Panc1 (cell line): ENCODE measurements around the gene ANP32B. TPM values are rescaled to one million over a fixed set of nuclear protein-coding genes. Genes with fewer than 3 reads are reported as not detected.

ENCODE experiments used
- ATAC-seq: fragments of 200-7000 bp; cut with Tn5 transposase; 2 replicates; pipeline ENCODE4 v1.9.1; 2020; ENCODE audit warnings: mild to moderate bottlenecking, moderate library complexity
- BruUV-seq: library from RNA; stranded (reverse); fragments of 400-500 nt; replicated peaks from 2 replicates; lab custom pipeline; 2021; lab: Mats Ljungman, UMichigan
- CTCF ChIA-PET: fragments of 300-600 bp; sonication (Branson Sonifier 250); formaldehyde crosslinking; loops from one replicate; lab custom pipeline; 2022; ENCODE audit warnings: antibody characterized with exemption; lab: Charles Lee
- POLR2A ChIA-PET: fragments of 300-600 bp; sonication (Branson Sonifier 250); formaldehyde crosslinking; loops from one replicate; lab custom pipeline; 2022; ENCODE audit warnings: antibody characterized with exemption; lab: Charles Lee
- DNase-seq: peaks from one replicate; pipeline ENCODE4 v3.0.0-alpha.2; 2010; ENCODE audit warnings: low read depth, low spot score
- H3K27ac ChIP-seq: 2 replicates; pipeline ENCODE4 v1.5.1; 2011; ENCODE audit warnings: mild to moderate bottlenecking, low read length, inconsistent platforms
- H3K27me3 ChIP-seq: fragments of 200-500 bp; sonication (Bioruptor generic); 2 replicates; pipeline ENCODE4 v1.6.0; 2014; ENCODE audit warnings: low read length, inconsistent platforms; ENCODE audit not compliant: control insufficient read depth, insufficient read depth
- H3K36me3 ChIP-seq: fragments of 200-500 bp; sonication (Bioruptor generic); 2 replicates; pipeline ENCODE4 v1.5.1; 2014; ENCODE audit warnings: inconsistent platforms, mild to moderate bottlenecking, low read length, moderate library complexity; ENCODE audit not compliant: control insufficient read depth, insufficient read depth
- H3K4me1 ChIP-seq: 2 replicates; pipeline ENCODE4 v1.5.1; 2011; ENCODE audit warnings: inconsistent platforms, mild to moderate bottlenecking, low read length, moderate library complexity; ENCODE audit not compliant: control insufficient read depth, insufficient read depth
- H3K4me3 ChIP-seq, 2 experiments: 2 replicates each; pipeline ENCODE4 v1.5.1; 2011 to 2012; ENCODE audit warnings: low read depth in 2 of 2, low read length in 2 of 2, mild to moderate bottlenecking in 2 of 2, inconsistent platforms in 1 of 2, moderate library complexity in 1 of 2
- H3K9me3 ChIP-seq: fragments of 200-500 bp; sonication (Bioruptor generic); 2 replicates; pipeline ENCODE4 v1.5.1; 2014; ENCODE audit warnings: low read depth, mild to moderate bottlenecking, inconsistent platforms, low read length, moderate library complexity; ENCODE audit not compliant: control insufficient read depth, insufficient read depth
- CTCF ChIP-seq: fragments of 450-650 bp; IDR thresholded peaks from 2 replicates; pipeline ENCODE4 v1.5.1; 2017; ENCODE audit warnings: mild to moderate bottlenecking
- POLR2AphosphoS5 ChIP-seq: IDR thresholded peaks from 2 replicates; pipeline ENCODE4 v1.6.1; 2012; ENCODE audit warnings: mild to moderate bottlenecking, low read depth, low read length, moderate library complexity
- REST ChIP-seq, 2 experiments: IDR thresholded peaks; 2 replicates each; pipeline ENCODE4 v1.6.1; 2011 to 2012; ENCODE audit warnings: low read depth in 2 of 2, control low read depth in 1 of 2, low read length in 1 of 2, mild to moderate bottlenecking in 1 of 2, moderate library complexity in 1 of 2; ENCODE audit not compliant: insufficient read depth in 1 of 2
- SIN3A ChIP-seq: IDR thresholded peaks from 2 replicates; pipeline ENCODE4 v1.6.1; 2012; ENCODE audit warnings: low read depth, mild to moderate bottlenecking, low read length, moderate library complexity, borderline replicate concordance; ENCODE audit not compliant: insufficient read depth
- TCF7L2 ChIP-seq: IDR thresholded peaks from 2 replicates; pipeline ENCODE4 v1.6.1; 2011; ENCODE audit warnings: mild to moderate bottlenecking, low read depth, low read length, inconsistent platforms
- in situ Hi-C: cut with HindIII; loops from 2 replicates; pipeline ENCODE4 v1.10.0; 2016; ENCODE audit warnings: low sequenced_read_pairs, low pct_unique_long_range_greater_than_20kb
- intact Hi-C: fragments of 100-400 bp; cut with micrococcal nuclease; formaldehyde crosslinking; loops from one replicate; pipeline ENCODE4 v1.10.0; 2022; ENCODE audit not compliant: unreplicated experiment
- total RNA-seq: library from RNA; stranded (reverse); gene quantifications from one replicate; pipeline ENCODE4 v1.2.1, GENCODE V29; 2021; ENCODE audit not compliant: unreplicated experiment

The ANP32B gene
- total RNA-seq, 1 experiment from 2014 or later: 109 TPM

GRCh38 chr9:98037357-98037756 is 54.2 kb downstream of the ANP32B start:
- Histone ChIP-seq H3K4me3 (no peak overlapping the region), H3K9me3 (no peaks in the 10 kb centered on the region), H3K27me3 (no peaks in the 10 kb centered on the region), H3K4me1 (no peaks in the 10 kb centered on the region), H3K27ac (no peak overlapping the region), H3K36me3 (no peaks in the 10 kb centered on the region)
- BruUV-seq: no TSS peak
- ChIA-PET POLR2A (no interaction called here), CTCF (interaction anchor here (0.6 kb wide), 1 partner anchor 54 kb away, joined by 4 read pairs; no protein-coding TSS in a partner anchor)
- DNase-seq (no peak), ATAC-seq (no peak)
- intact Hi-C loops (loop anchor here (10.0 kb wide), 1 partner anchor 113 kb away; the partner anchor contains the start of gene TRMO), in situ Hi-C loops (no loop called here)
- TF ChIP-seq REST (IDR thresholded peaks at IDR 0.05; ENCODE audit: insufficient read depth in 1 of 2, low read depth in 2 of 2, low read length in 1 of 2) (no peak), CTCF (no peak), POLR2AphosphoS5 (no peak), TCF7L2 (no peak), SIN3A (no peak)

- Histone ChIP-seq H3K4me1 (no peaks in the 10 kb centered on the region), H3K27me3 (no peaks in the 10 kb centered on the region), H3K36me3 (no peaks in the 10 kb centered on the region), H3K4me3 (no peak overlapping the region), H3K27ac (no peak overlapping the region), H3K9me3 (no peaks in the 10 kb centered on the region)
- TF ChIP-seq TCF7L2: no peak
- no peak for TF ChIP-seq REST (IDR thresholded peaks at IDR 0.05; ENCODE audit: insufficient read depth in 1 of 2, low read depth in 2 of 2, low read length in 1 of 2)
- no peak for TF ChIP-seq CTCF
- no peak for TF ChIP-seq POLR2AphosphoS5
- no peak for TF ChIP-seq SIN3A
- ATAC-seq (no peak), DNase-seq (no peak)
- BruUV-seq: no TSS peak
- intact Hi-C loops: loop anchor here (10.0 kb wide), 1 partner anchor 114 kb away; the partner anchor contains the start of gene TRMO
- POLR2A ChIA-PET: no interaction called here
- CTCF ChIA-PET: no interaction called here
- in situ Hi-C loops: no loop called here
Observed at GRCh38 chr9:98038958-98039357, 55.8 kb downstream of the ANP32B start.
